ENCODE data around the gene CD38.
"Not testable (repeated sequence)": the region's sequence is repeated elsewhere in the genome, so short reads cannot be mapped to it uniquely, and the experiment has no call there.

GRCh38 chr4:15861198-15861597 lies 83.1 kb downstream of the CD38 start:
- not testable (repeated sequence) for TF ChIP-seq CTCF (IDR thresholded peaks at IDR 0.05); ZFX (IDR thresholded peaks at IDR 0.05; ENCODE audit: borderline replicate concordance)

Measured in 22Rv1 (cell line).